ENCODE measurements around the gene CPSF4. TPM values are rescaled to one million over a fixed set of nuclear protein-coding genes. Genes with fewer than 3 reads are reported as not detected.

Gene CPSF4
- total and polyA plus RNA-seq, 2 donors (not counting 1 experiment from before 2014, with no cell fraction given) = 17.3 to 44.9 TPM

GRCh38 chr7:99422186-99422585 lies 16.6 kb upstream of the CPSF4 start:
- Histone ChIP-seq H4K20me1 (ENCODE audit: control insufficient read depth, extremely low read depth, insufficient read depth, low read length) (no peaks in the 10 kb centered on the region), H3K9ac (ENCODE audit: insufficient read depth, low read length) (no peak overlapping the region), H3K9me3 (ENCODE audit: control insufficient read depth, insufficient read depth, low read depth, low read length) (no peaks in the 10 kb centered on the region), H3K4me2 (ENCODE audit: extremely low read depth, insufficient read depth, low read length) (no peak overlapping the region), H3K4me1 (ENCODE audit: control insufficient read depth, extremely low read depth, insufficient read depth, low read length) (no peaks in the 10 kb centered on the region), H3K36me3 (ENCODE audit: control insufficient read depth, insufficient read depth, low read length) (peaks cover 35% of the 10 kb centered on the region), H3K27ac (ENCODE audit: insufficient read depth, low read length) (no peak overlapping the region), H3K4me3 (replicated peaks in 1 of 4; ENCODE audit: control extremely low read depth in 1 of 4, insufficient read depth in 1 of 4, low read depth in 3 of 4, low read length in 4 of 4) (no peak overlapping the region), H3K27me3 (ENCODE audit: control insufficient read depth, insufficient read depth, low read length) (no peaks in the 10 kb centered on the region), H2AFZ (ENCODE audit: low read length) (no peak overlapping the region), H3K79me2 (ENCODE audit: control insufficient read depth, insufficient read depth, low read length) (peaks cover 2% of the 10 kb centered on the region)
- no peak for DNase-seq (ENCODE audit: low read depth in 2 of 2)
- TF ChIP-seq EZH2 (IDR thresholded peaks at IDR 0.05; ENCODE audit: low read length, missing control alignments) = no peak
- no peak for TF ChIP-seq CTCF (conservative IDR thresholded peaks at IDR 0.05 in 1 of 2, IDR thresholded peaks at IDR 0.05 in 1 of 2; ENCODE audit: low read depth in 1 of 2, low read length in 2 of 2)

- Histone ChIP-seq H3K4me3 (replicated peaks in 1 of 4; ENCODE audit: control extremely low read depth in 1 of 4, insufficient read depth in 1 of 4, low read depth in 3 of 4, low read length in 4 of 4) (no peak overlapping the region), H2AFZ (ENCODE audit: low read length) (no peak overlapping the region)
These were observed 16.1 kb upstream of the CPSF4 start for GRCh38 chr7:99422625-99423024.

GRCh38 chr7:99424932-99425730 lies 13.6 kb upstream of the CPSF4 start:
- no peaks in the 10 kb centered on the region for H3K4me1 ChIP-seq (ENCODE audit: control insufficient read depth, extremely low read depth, insufficient read depth, low read length)
- H3K9me3 ChIP-seq (ENCODE audit: control insufficient read depth, insufficient read depth, low read depth, low read length) = no peaks in the 10 kb centered on the region
- H3K9ac ChIP-seq (ENCODE audit: insufficient read depth, low read length) = no peak overlapping the region
- no peak for DNase-seq (ENCODE audit: low read depth in 2 of 2)
- H3K27ac ChIP-seq (ENCODE audit: insufficient read depth, low read length) = no peak overlapping the region
- no peaks in the 10 kb centered on the region for H4K20me1 ChIP-seq (ENCODE audit: control insufficient read depth, extremely low read depth, insufficient read depth, low read length)
- no peaks in the 10 kb centered on the region for H3K27me3 ChIP-seq (ENCODE audit: control insufficient read depth, insufficient read depth, low read length)
- H3K79me2 ChIP-seq (ENCODE audit: control insufficient read depth, insufficient read depth, low read length) = no peaks in the 10 kb centered on the region
- no peak overlapping the region for H3K4me3 ChIP-seq (replicated peaks in 1 of 4; ENCODE audit: control extremely low read depth in 1 of 4, insufficient read depth in 1 of 4, low read depth in 3 of 4, low read length in 4 of 4)
- H3K36me3 ChIP-seq (ENCODE audit: control insufficient read depth, insufficient read depth, low read length) = peaks cover 23% of the 10 kb centered on the region
- H3K4me2 ChIP-seq (ENCODE audit: extremely low read depth, insufficient read depth, low read length) = no peak overlapping the region
- no peak overlapping the region for H2AFZ ChIP-seq (ENCODE audit: low read length)
- TF ChIP-seq EZH2 (IDR thresholded peaks at IDR 0.05; ENCODE audit: low read length, missing control alignments) (no peak), CTCF (conservative IDR thresholded peaks at IDR 0.05 in 1 of 2, IDR thresholded peaks at IDR 0.05 in 1 of 2; ENCODE audit: low read depth in 1 of 2, low read length in 2 of 2) (no peak)

More at GRCh38 chr7:99422625-99423024, 16.1 kb upstream of the CPSF4 start:
- Histone ChIP-seq H3K9ac (ENCODE audit: insufficient read depth, low read length) (no peak overlapping the region), H3K36me3 (ENCODE audit: control insufficient read depth, insufficient read depth, low read length) (peaks cover 32% of the 10 kb centered on the region), H3K27me3 (ENCODE audit: control insufficient read depth, insufficient read depth, low read length) (no peaks in the 10 kb centered on the region), H4K20me1 (ENCODE audit: control insufficient read depth, extremely low read depth, insufficient read depth, low read length) (no peaks in the 10 kb centered on the region), H3K27ac (ENCODE audit: insufficient read depth, low read length) (no peak overlapping the region), H3K4me1 (ENCODE audit: control insufficient read depth, extremely low read depth, insufficient read depth, low read length) (no peaks in the 10 kb centered on the region), H3K4me2 (ENCODE audit: extremely low read depth, insufficient read depth, low read length) (no peak overlapping the region), H3K9me3 (ENCODE audit: control insufficient read depth, insufficient read depth, low read depth, low read length) (no peaks in the 10 kb centered on the region), H3K79me2 (ENCODE audit: control insufficient read depth, insufficient read depth, low read length) (no peaks in the 10 kb centered on the region)
- TF ChIP-seq EZH2 (IDR thresholded peaks at IDR 0.05; ENCODE audit: low read length, missing control alignments) (no peak), CTCF (conservative IDR thresholded peaks at IDR 0.05 in 1 of 2, IDR thresholded peaks at IDR 0.05 in 1 of 2; ENCODE audit: low read depth in 1 of 2, low read length in 2 of 2) (no peak)
- no peak for DNase-seq (ENCODE audit: low read depth in 2 of 2)

Data from fibroblast of lung (primary cell).